PC-3 (cell line): ENCODE measurements around the gene PIAS3. TPM values are rescaled to one million over a fixed set of nuclear protein-coding genes. Genes with fewer than 3 reads are reported as not detected.

Experiments
- ATAC-seq: fragments of 200-7000 bp; cut with Tn5 transposase; 2 replicates; pipeline ENCODE4 v1.9.1; 2020; ENCODE audit warnings: mild to moderate bottlenecking, moderate library complexity
- BruUV-seq: library from RNA; stranded (reverse); fragments of 400-500 nt; replicated peaks from 2 replicates; lab custom pipeline; 2021; lab: Mats Ljungman, UMichigan
- CTCF ChIA-PET: fragments of 300-600 bp; sonication (Branson Sonifier 250); formaldehyde crosslinking; loops from one replicate; lab custom pipeline; 2022; ENCODE audit warnings: antibody characterized with exemption; lab: Charles Lee
- POLR2A ChIA-PET: fragments of 300-600 bp; sonication (Branson Sonifier 250); formaldehyde crosslinking; loops from one replicate; lab custom pipeline; 2022; ENCODE audit warnings: antibody characterized with exemption; ENCODE audit not compliant: unreplicated experiment; lab: Charles Lee
- DNase-seq: peaks from one replicate; pipeline ENCODE4 v3.0.0-alpha.2; 2015
- H2AFZ ChIP-seq: fragments of 300-600 bp; sonication (generic); 2 replicates; pipeline ENCODE4 v1.6.0; 2016; ENCODE audit warnings: antibody characterized with exemption, low read length
- H3F3A ChIP-seq: fragments of 300-600 bp; sonication (generic); one replicate; pipeline ENCODE4 v1.6.0; 2017; ENCODE audit warnings: antibody characterized with exemption, low read length, control low read depth, mild to moderate bottlenecking; ENCODE audit not compliant: unreplicated experiment
- H3K27ac ChIP-seq: fragments of 300-600 bp; sonication (generic); 2 replicates; pipeline ENCODE4 v1.5.1; 2016; ENCODE audit warnings: mild to moderate bottlenecking, low read length
- H3K27me3 ChIP-seq: fragments of 300-600 bp; sonication (generic); 2 replicates; pipeline ENCODE4 v1.6.1; 2016; ENCODE audit warnings: low read length, mixed read lengths
- H3K36me3 ChIP-seq: fragments of 300-600 bp; sonication (generic); 2 replicates; pipeline ENCODE4 v1.6.1; 2016; ENCODE audit warnings: low read depth, mixed run types, low read length, mixed read lengths
- H3K4me1 ChIP-seq: fragments of 300-600 bp; sonication (generic); 2 replicates; pipeline ENCODE4 v1.5.1; 2016; ENCODE audit warnings: low read length; ENCODE audit not compliant: insufficient read depth
- H3K4me2 ChIP-seq: fragments of 300-600 bp; sonication (generic); 2 replicates; pipeline ENCODE4 v1.6.0; 2016; ENCODE audit warnings: low read length
- H3K4me3 ChIP-seq: fragments of 300-600 bp; sonication (generic); 2 replicates; pipeline ENCODE4 v1.5.1; 2016; ENCODE audit warnings: mild to moderate bottlenecking, low read length, mixed read lengths
- H3K79me2 ChIP-seq: fragments of 300-600 bp; sonication (generic); 2 replicates; pipeline ENCODE4 v1.6.1; 2017; ENCODE audit warnings: low read length, mixed read lengths
- H3K9ac ChIP-seq: fragments of 300-600 bp; sonication (generic); 2 replicates; pipeline ENCODE4 v1.6.0; 2016; ENCODE audit warnings: mild to moderate bottlenecking, low read length
- H3K9me2 ChIP-seq: fragments of 300-600 bp; sonication (generic); replicated peaks from 2 replicates; pipeline ENCODE4 v1.6.1; 2016; ENCODE audit warnings: mixed run types, low read length, mixed read lengths
- H3K9me3 ChIP-seq: fragments of 300-600 bp; sonication (generic); 2 replicates; pipeline ENCODE4 v1.6.1; 2016; ENCODE audit warnings: low read length, mixed read lengths
- H4K20me1 ChIP-seq: fragments of 300-600 bp; sonication (generic); 2 replicates; pipeline ENCODE4 v1.6.1; 2016; ENCODE audit warnings: low read length, mixed read lengths
- EZH2 ChIP-seq: fragments of 300-600 bp; sonication (generic); IDR thresholded peaks from one replicate; pipeline ENCODE4 v1.6.1; 2017; ENCODE audit warnings: antibody characterized with exemption, mild to moderate bottlenecking, low read length; ENCODE audit not compliant: unreplicated experiment
- EZH2phosphoT487 ChIP-seq: fragments of 300-600 bp; sonication (generic); IDR thresholded peaks from 2 replicates; pipeline ENCODE4 v1.6.1; 2018; ENCODE audit warnings: mild to moderate bottlenecking, antibody characterized with exemption, low read length, borderline replicate concordance
- intact Hi-C: fragments of 100-400 bp; cut with micrococcal nuclease; formaldehyde crosslinking; loops from 2 replicates; pipeline ENCODE4 v1.9.0; 2023
- total RNA-seq: library from RNA; depleted of rRNA; stranded (reverse); fragments of >200 nt; gene quantifications from 2 replicates; pipeline ENCODE4 v1.2.3, GENCODE V29; 2014
- TF ChIP-seq, protein P1 (sequence below): fragments of 300-600 bp; sonication (generic); conservative IDR thresholded peaks from 2 replicates; pipeline ENCODE4 v1.5.1; 2017; ENCODE audit warnings: antibody characterized with exemption, low read depth, mild to moderate bottlenecking, low read length

PIAS3 gene
- total RNA-seq, 1 experiment from 2014 or later, result 25.2 TPM

DNA sequence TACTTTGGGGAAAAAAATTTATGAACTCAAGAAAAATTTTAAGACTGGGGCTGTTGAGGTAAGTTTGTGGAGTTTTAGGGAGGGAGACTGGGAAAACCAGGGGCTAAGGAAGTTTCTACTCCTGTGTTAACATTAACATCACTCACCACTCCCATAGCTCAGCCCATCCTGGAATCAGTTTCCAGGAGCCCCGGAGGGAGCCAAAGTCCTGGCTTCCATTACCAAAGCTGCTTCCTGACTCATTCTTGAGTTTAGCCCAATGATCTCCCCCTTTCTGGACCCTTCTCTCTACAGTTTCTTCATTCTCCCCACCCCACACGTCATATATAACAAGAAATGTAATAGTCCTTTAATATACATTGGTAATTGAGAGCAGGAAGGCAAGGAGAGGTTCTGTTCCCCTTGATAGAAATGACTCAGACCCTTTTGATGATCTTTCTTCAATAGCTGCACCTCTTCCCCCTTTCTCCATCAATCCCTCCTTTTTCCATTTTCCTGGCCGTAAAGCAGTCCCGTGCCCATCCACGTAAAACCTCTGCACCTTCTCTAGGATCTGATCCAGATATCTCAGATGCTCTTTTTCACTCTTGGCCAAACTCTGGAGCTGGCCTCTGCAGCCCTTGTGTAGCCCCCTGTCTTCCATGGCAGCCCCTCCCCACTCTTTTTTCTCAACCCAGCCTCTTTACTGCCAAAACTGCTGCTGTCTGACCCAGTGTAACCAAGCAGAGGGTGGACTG lies 4.6 kb upstream of the PIAS3 start:
- no peak for TF ChIP-seq EZH2phosphoT487
- TF ChIP-seq, protein P1, sequence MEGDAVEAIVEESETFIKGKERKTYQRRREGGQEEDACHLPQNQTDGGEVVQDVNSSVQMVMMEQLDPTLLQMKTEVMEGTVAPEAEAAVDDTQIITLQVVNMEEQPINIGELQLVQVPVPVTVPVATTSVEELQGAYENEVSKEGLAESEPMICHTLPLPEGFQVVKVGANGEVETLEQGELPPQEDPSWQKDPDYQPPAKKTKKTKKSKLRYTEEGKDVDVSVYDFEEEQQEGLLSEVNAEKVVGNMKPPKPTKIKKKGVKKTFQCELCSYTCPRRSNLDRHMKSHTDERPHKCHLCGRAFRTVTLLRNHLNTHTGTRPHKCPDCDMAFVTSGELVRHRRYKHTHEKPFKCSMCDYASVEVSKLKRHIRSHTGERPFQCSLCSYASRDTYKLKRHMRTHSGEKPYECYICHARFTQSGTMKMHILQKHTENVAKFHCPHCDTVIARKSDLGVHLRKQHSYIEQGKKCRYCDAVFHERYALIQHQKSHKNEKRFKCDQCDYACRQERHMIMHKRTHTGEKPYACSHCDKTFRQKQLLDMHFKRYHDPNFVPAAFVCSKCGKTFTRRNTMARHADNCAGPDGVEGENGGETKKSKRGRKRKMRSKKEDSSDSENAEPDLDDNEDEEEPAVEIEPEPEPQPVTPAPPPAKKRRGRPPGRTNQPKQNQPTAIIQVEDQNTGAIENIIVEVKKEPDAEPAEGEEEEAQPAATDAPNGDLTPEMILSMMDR, result no peak
- TF ChIP-seq EZH2, result no peak
- no TSS peak for BruUV-seq
- Histone ChIP-seq H2AFZ (no peak overlapping the region), H3K27me3 (no peaks in the 10 kb centered on the region), H3K4me2 (no peak overlapping the region), H3F3A (no peaks in the 10 kb centered on the region), H4K20me1 (no peaks in the 10 kb centered on the region), H3K9ac (no peak overlapping the region), H3K9me3 (no peaks in the 10 kb centered on the region), H3K36me3 (no peaks in the 10 kb centered on the region), H3K9me2 (no peaks in the 10 kb centered on the region), H3K4me3 (no peak overlapping the region), H3K4me1 (peaks cover 4% of the 10 kb centered on the region), H3K27ac (no peak overlapping the region), H3K79me2 (peaks cover under 1% of the 10 kb centered on the region; the same call in 1 of the 2 replicates)
- intact Hi-C loops, result no loop called here
- DNase-seq (no peak), ATAC-seq (no peak)
- POLR2A ChIA-PET, result no interaction called here
- CTCF ChIA-PET, result interaction anchor here (1.1 kb wide), 1 partner anchor 22 kb away, joined by 6 read pairs; no protein-coding TSS in a partner anchor

DNA sequence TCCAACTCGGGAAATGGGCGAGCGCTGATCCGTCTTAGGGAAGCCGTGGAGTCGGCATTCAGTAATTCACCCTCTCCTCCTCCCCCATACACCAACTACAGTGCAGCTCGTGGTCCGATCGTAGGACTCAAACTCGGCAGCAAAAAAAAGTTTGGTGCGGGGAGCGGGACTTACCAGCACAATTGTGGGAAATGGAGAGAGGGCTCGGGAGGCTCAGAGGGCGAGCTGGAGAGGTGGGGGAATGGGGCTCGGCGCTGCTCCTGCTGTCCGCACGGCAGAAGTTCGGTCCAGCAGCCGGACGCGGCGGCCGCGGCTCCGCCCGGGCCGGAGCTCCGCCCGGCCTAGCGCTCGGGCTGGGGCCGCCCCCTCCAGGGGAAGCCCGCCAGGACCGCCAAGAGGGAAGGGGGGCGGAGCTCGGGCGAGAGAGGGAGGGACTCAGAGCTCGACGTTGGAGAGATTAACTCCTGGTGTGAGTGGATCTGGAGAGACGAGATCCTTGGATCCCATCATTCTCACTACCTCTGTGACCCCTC lies 676 bp upstream of the PIAS3 start:
- Histone ChIP-seq H3K27ac (peak overlapping the region; percentile 10), H3K27me3 (no peaks in the 10 kb centered on the region), H4K20me1 (no peaks in the 10 kb centered on the region), H3K4me2 (peak overlapping the region; percentile 84), H3K79me2 (peaks cover 15% of the 10 kb centered on the region), H2AFZ (peak overlapping the region; percentile 93), H3K36me3 (peaks cover 16% of the 10 kb centered on the region; the same call in 1 of the 2 replicates), H3K9me2 (no peaks in the 10 kb centered on the region), H3K4me1 (peaks cover 11% of the 10 kb centered on the region), H3K4me3 (peak overlapping the region; percentile 79), H3K9me3 (no peaks in the 10 kb centered on the region), H3F3A (no peaks in the 10 kb centered on the region), H3K9ac (peak overlapping the region; percentile 37)
- BruUV-seq, result no TSS peak
- DNase-seq, result peak; percentile 94
- CTCF ChIA-PET, result interaction anchor here (0.5 to 1.9 kb wide), 7 partner anchors 10 to 173 kb away, joined by 3 to 35 read pairs (median 6); partner anchors contain the start of genes ANKRD34A, NUDT17 and POLR3GL
- peak; percentile 82 for ATAC-seq
- TF ChIP-seq EZH2 (no peak), EZH2phosphoT487 (no peak)
- TF ChIP-seq, protein P1, result no peak
- POLR2A ChIA-PET, result interaction anchor here (0.6 to 1.8 kb wide), 10 partner anchors 15 to 165 kb away, joined by 3 to 8 read pairs (median 4); partner anchors contain the start of genes ANKRD34A, LIX1L, POLR3GL and RBM8A
- intact Hi-C loops, result loop anchor here (1.0 to 2.0 kb wide), 5 partner anchors 33 to 105 kb away; partner anchors contain the start of genes ANKRD34A, PEX11B, POLR3GL and RBM8A
